ENCODE data around the gene CWC15. TPM values are rescaled to one million over a fixed set of nuclear protein-coding genes. Genes with fewer than 3 reads are reported as not detected.

CWC15 gene
- total and polyA plus RNA-seq, 9 donors, result 35.8 to 65.8 (median 56.0) TPM

GRCh38 chr11:94941131-94941530, 32.2 kb downstream of the CWC15 start:
- Histone ChIP-seq H3K4me1 (ENCODE audit: insufficient read depth) (peaks cover 1% of the 10 kb centered on the region), H3K27ac (no peak overlapping the region), H3K27me3 (no peaks in the 10 kb centered on the region), H3K36me3 (no peaks in the 10 kb centered on the region), H3K4me3 (no peak overlapping the region), H3K9me3 (no peaks in the 10 kb centered on the region)
- 60 to 70% (median 64%) methylated on average over 4 of the region's 4 CpGs for WGBS, 3 donors
- intact Hi-C loops (cut with DNase I), result no loop called here
- no peak for TF ChIP-seq EP300 (IDR thresholded peaks at IDR 0.05)
- no peak for TF ChIP-seq CTCF (IDR thresholded peaks at IDR 0.05)
- no peak for TF ChIP-seq POLR2A (IDR thresholded peaks at IDR 0.05)
- no peak for DNase-seq

- H3K36me3 ChIP-seq, result no peaks in the 10 kb centered on the region
- intact Hi-C loops (cut with DNase I), result no loop called here
- no peak for DNase-seq
- TF ChIP-seq EP300 (IDR thresholded peaks at IDR 0.05), result no peak
- no peak for TF ChIP-seq POLR2A (IDR thresholded peaks at IDR 0.05)
- no peak for TF ChIP-seq CTCF (IDR thresholded peaks at IDR 0.05)
- no peak overlapping the region for H3K27ac ChIP-seq
- peaks cover 1% of the 10 kb centered on the region for H3K4me1 ChIP-seq (ENCODE audit: insufficient read depth)
- no peaks in the 10 kb centered on the region for H3K27me3 ChIP-seq
- H3K4me3 ChIP-seq, result no peak overlapping the region
- 86 to 95% (median 95%) methylated on average over 2 of the region's 2 CpGs for WGBS, 3 donors
- no peaks in the 10 kb centered on the region for H3K9me3 ChIP-seq
Observed at GRCh38 chr11:94939346-94939745, 34.0 kb downstream of the CWC15 start.

GRCh38 chr11:94938095-94939055, 35.0 kb downstream of the CWC15 start:
- DNase-seq, result peak in 2 of 5 donors; percentile 21 to 48
- TF ChIP-seq POLR2A (IDR thresholded peaks at IDR 0.05), result no peak
- no peak overlapping the region for H3K27ac ChIP-seq
- no peaks in the 10 kb centered on the region for H3K27me3 ChIP-seq
- WGBS, 3 donors, result 21 to 23% (median 22%) methylated on average over 9 of the region's 9 CpGs
- H3K4me3 ChIP-seq, result no peak overlapping the region
- intact Hi-C loops (cut with DNase I), result no loop called here
- no peaks in the 10 kb centered on the region for H3K9me3 ChIP-seq
- H3K4me1 ChIP-seq (ENCODE audit: insufficient read depth), result peaks cover 1% of the 10 kb centered on the region
- H3K36me3 ChIP-seq, result no peaks in the 10 kb centered on the region

GRCh38 chr11:94934846-94935245, 38.5 kb downstream of the CWC15 start:
- 85 to 93% (median 87%) methylated on average over 3 of the region's 3 CpGs for whole genome bisulfite sequencing, 3 donors
- Histone ChIP-seq H3K4me3 (no peak overlapping the region), H3K27ac (no peak overlapping the region), H3K4me1 (ENCODE audit: insufficient read depth) (peaks cover 1% of the 10 kb centered on the region), H3K36me3 (no peaks in the 10 kb centered on the region), H3K27me3 (no peaks in the 10 kb centered on the region), H3K9me3 (no peaks in the 10 kb centered on the region)
- no peak for DNase-seq
- intact Hi-C loops (cut with DNase I), result no loop called here
- TF ChIP-seq POLR2A (IDR thresholded peaks at IDR 0.05), result no peak
- TF ChIP-seq CTCF (IDR thresholded peaks at IDR 0.05), result no peak
- TF ChIP-seq EP300 (IDR thresholded peaks at IDR 0.05), result no peak

- no peak for DNase-seq
- Histone ChIP-seq H3K4me3 (no peak overlapping the region), H3K9me3 (no peaks in the 10 kb centered on the region), H3K27me3 (no peaks in the 10 kb centered on the region), H3K36me3 (no peaks in the 10 kb centered on the region), H3K4me1 (ENCODE audit: insufficient read depth) (peaks cover 1% of the 10 kb centered on the region), H3K27ac (no peak overlapping the region)
- TF ChIP-seq CTCF (IDR thresholded peaks at IDR 0.05), result no peak
- no peak for TF ChIP-seq EP300 (IDR thresholded peaks at IDR 0.05)
- TF ChIP-seq POLR2A (IDR thresholded peaks at IDR 0.05), result no peak
- intact Hi-C loops (cut with DNase I), result no loop called here
- 72 to 80% (median 74%) methylated on average over 4 of the region's 4 CpGs for WGBS, 3 donors
Observed at GRCh38 chr11:94934362-94934761, 39.0 kb downstream of the CWC15 start.

Measured in ovary (tissue), 9 donors.